Measurements from ENCODE around the gene CACNA2D3.

- TF ChIP-seq, protein P1, sequence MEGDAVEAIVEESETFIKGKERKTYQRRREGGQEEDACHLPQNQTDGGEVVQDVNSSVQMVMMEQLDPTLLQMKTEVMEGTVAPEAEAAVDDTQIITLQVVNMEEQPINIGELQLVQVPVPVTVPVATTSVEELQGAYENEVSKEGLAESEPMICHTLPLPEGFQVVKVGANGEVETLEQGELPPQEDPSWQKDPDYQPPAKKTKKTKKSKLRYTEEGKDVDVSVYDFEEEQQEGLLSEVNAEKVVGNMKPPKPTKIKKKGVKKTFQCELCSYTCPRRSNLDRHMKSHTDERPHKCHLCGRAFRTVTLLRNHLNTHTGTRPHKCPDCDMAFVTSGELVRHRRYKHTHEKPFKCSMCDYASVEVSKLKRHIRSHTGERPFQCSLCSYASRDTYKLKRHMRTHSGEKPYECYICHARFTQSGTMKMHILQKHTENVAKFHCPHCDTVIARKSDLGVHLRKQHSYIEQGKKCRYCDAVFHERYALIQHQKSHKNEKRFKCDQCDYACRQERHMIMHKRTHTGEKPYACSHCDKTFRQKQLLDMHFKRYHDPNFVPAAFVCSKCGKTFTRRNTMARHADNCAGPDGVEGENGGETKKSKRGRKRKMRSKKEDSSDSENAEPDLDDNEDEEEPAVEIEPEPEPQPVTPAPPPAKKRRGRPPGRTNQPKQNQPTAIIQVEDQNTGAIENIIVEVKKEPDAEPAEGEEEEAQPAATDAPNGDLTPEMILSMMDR (IDR thresholded peaks at IDR 0.05; ENCODE audit: poor library complexity, severe bottlenecking), result no peak
- no peak for TF ChIP-seq TAF1 (IDR thresholded peaks at IDR 0.05; ENCODE audit: low read depth)
- TF ChIP-seq EZH2 (IDR thresholded peaks at IDR 0.05; ENCODE audit: borderline replicate concordance, insufficient read depth, low read length, poor library complexity, severe bottlenecking), result no peak
- TF ChIP-seq MXI1 (conservative IDR thresholded peaks at IDR 0.05; ENCODE audit: poor library complexity, severe bottlenecking), result no peak
- TF ChIP-seq, protein P2, sequence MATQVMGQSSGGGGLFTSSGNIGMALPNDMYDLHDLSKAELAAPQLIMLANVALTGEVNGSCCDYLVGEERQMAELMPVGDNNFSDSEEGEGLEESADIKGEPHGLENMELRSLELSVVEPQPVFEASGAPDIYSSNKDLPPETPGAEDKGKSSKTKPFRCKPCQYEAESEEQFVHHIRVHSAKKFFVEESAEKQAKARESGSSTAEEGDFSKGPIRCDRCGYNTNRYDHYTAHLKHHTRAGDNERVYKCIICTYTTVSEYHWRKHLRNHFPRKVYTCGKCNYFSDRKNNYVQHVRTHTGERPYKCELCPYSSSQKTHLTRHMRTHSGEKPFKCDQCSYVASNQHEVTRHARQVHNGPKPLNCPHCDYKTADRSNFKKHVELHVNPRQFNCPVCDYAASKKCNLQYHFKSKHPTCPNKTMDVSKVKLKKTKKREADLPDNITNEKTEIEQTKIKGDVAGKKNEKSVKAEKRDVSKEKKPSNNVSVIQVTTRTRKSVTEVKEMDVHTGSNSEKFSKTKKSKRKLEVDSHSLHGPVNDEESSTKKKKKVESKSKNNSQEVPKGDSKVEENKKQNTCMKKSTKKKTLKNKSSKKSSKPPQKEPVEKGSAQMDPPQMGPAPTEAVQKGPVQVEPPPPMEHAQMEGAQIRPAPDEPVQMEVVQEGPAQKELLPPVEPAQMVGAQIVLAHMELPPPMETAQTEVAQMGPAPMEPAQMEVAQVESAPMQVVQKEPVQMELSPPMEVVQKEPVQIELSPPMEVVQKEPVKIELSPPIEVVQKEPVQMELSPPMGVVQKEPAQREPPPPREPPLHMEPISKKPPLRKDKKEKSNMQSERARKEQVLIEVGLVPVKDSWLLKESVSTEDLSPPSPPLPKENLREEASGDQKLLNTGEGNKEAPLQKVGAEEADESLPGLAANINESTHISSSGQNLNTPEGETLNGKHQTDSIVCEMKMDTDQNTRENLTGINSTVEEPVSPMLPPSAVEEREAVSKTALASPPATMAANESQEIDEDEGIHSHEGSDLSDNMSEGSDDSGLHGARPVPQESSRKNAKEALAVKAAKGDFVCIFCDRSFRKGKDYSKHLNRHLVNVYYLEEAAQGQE (IDR thresholded peaks at IDR 0.05; ENCODE audit: borderline replicate concordance), result no peak
- TF ChIP-seq POLR2AphosphoS5 (IDR thresholded peaks at IDR 0.05), result no peak
- no peak for TF ChIP-seq RAD21 (conservative IDR thresholded peaks at IDR 0.05)
These were observed 559.4 kb downstream of the CACNA2D3 start for GRCh38 chr3:54681706-54682105.

Data from neural cell (in vitro differentiated cells).